GM19099 (cell line): Measurements from ENCODE around the gene THTPA.

Source experiments
- POLR2A ChIP-seq: IDR thresholded peaks from 3 replicates; pipeline ENCODE4 v1.6.1; 2011; ENCODE audit warnings: low read depth; ENCODE audit not compliant: insufficient read length; ENCODE audit errors: extremely low read depth

THTPA gene

GRCh38 chr14:23580152-23580926 is 24.3 kb downstream of the THTPA start:
- TF ChIP-seq POLR2A, result no peak

GRCh38 chr14:23580948-23581281 is 24.8 kb downstream of the THTPA start:
- TF ChIP-seq POLR2A, result no peak

GRCh38 chr14:23582906-23583760 is 27.1 kb downstream of the THTPA start:
- TF ChIP-seq POLR2A, result no peak

GRCh38 chr14:23588884-23589598 is 33.0 kb downstream of the THTPA start:
- no peak for TF ChIP-seq POLR2A

- no peak for TF ChIP-seq POLR2A
These were observed 33.5 kb downstream of the THTPA start for GRCh38 chr14:23589606-23590005.

- TF ChIP-seq POLR2A, result no peak
These were observed 34.1 kb downstream of the THTPA start for GRCh38 chr14:23590198-23590597.

GRCh38 chr14:23600322-23600707 is 44.2 kb downstream of the THTPA start:
- TF ChIP-seq POLR2A, result no peak

- TF ChIP-seq POLR2A, result no peak
These were observed 44.7 kb downstream of the THTPA start for GRCh38 chr14:23600806-23601205.

GRCh38 chr14:23601424-23601823 is 45.4 kb downstream of the THTPA start:
- TF ChIP-seq POLR2A, result no peak

GRCh38 chr14:23601845-23602180 is 45.7 kb downstream of the THTPA start:
- TF ChIP-seq POLR2A, result no peak

- no peak for TF ChIP-seq POLR2A
These were observed 46.4 kb downstream of the THTPA start for GRCh38 chr14:23602181-23603095.

- TF ChIP-seq POLR2A, result no peak
These were observed 47.0 kb downstream of the THTPA start for GRCh38 chr14:23603103-23603502.

- no peak for TF ChIP-seq POLR2A
These were observed 48.1 kb downstream of the THTPA start for GRCh38 chr14:23604148-23604547.

- TF ChIP-seq POLR2A, result no peak
These were observed 48.7 kb downstream of the THTPA start for GRCh38 chr14:23604675-23605170.
